ENCODE measurements around the gene ZNF425.
"Not testable (repeated sequence)": the region's sequence is repeated elsewhere in the genome, so short reads cannot be mapped to it uniquely, and the experiment has no call there.

- not testable (repeated sequence) for TF ChIP-seq ZNF331 (CRISPR knock-in tag; IDR thresholded peaks at IDR 0.05; ENCODE audit: low read depth); CTCF (conservative IDR thresholded peaks at IDR 0.05; ENCODE audit: low read depth in 2 of 2); ZNF114 (CRISPR knock-in tag; IDR thresholded peaks at IDR 0.05); EZH2 (IDR thresholded peaks at IDR 0.05; ENCODE audit: low read depth, unreplicated experiment)
Measured at GRCh38 chr7:149144436-149144922, 18.4 kb upstream of the ZNF425 start.

All from GM23338 (cell line).